Esophagus muscularis mucosa (tissue), 4 donors: ENCODE measurements around the gene DCC. TPM values are rescaled to one million over a fixed set of nuclear protein-coding genes. Genes with fewer than 3 reads are reported as not detected.
A peak's percentile ranks its signal among the peaks of the same experiment; 100 is the strongest.

Experiments
- DNase-seq: peaks from one replicate; pipeline ENCODE4 v3.0.0-alpha.2; 2017; ENCODE audit errors: extremely low spot score
- H3K27ac ChIP-seq, 4 donors: fragments of 200-600 bp; sonication (generic); replicated peaks in 1 of 4; 1 replicate in 3 of 4; 2 replicates in 1 of 4; pipeline ENCODE4 v1.5.1; 2016 to 2019; ENCODE audit warnings: mild to moderate bottlenecking in 1 of 4
- H3K27me3 ChIP-seq, 4 donors: fragments of 200-600 bp; sonication (generic); one replicate each; pipeline versions ENCODE4 v1.5.1 to v1.6.0; 2016 to 2019
- H3K36me3 ChIP-seq, 4 donors: fragments of 200-600 bp; sonication (generic); one replicate each; pipeline ENCODE4 v1.5.1; 2016 to 2019
- H3K4me1 ChIP-seq, 4 donors: fragments of 200-600 bp; sonication (generic); one replicate each; pipeline ENCODE4 v1.5.1; 2016 to 2019
- H3K4me3 ChIP-seq, 4 donors: fragments of 200-600 bp; sonication (generic); 1 replicate in 2 of 4; 2 replicates in 2 of 4; pipeline ENCODE4 v1.5.1; 2016 to 2019; ENCODE audit warnings: mild to moderate bottlenecking in 4 of 4, moderate library complexity in 1 of 4
- H3K9me3 ChIP-seq, 4 donors: fragments of 200-600 bp; sonication (generic); 1 replicate in 3 of 4; 2 replicates in 1 of 4; pipeline ENCODE4 v1.5.1; 2016 to 2019
- CTCF ChIP-seq, 3 experiments: fragments of 200-600 bp in 2 of 3; fragments of 450-650 bp in 1 of 3; sonication (generic) in 2 of 3; IDR thresholded peaks; one replicate each; pipeline ENCODE4 v1.5.1; 2017 to 2019; ENCODE audit warnings: antibody characterized with exemption in 3 of 3, mild to moderate bottlenecking in 2 of 3, moderate library complexity in 1 of 3
- EP300 ChIP-seq: sonication (generic); formaldehyde crosslinking; IDR thresholded peaks from one replicate; pipeline ENCODE4 v1.6.1; 2017; ENCODE audit warnings: antibody characterized with exemption
- POLR2A ChIP-seq: fragments of 450-650 bp; IDR thresholded peaks from one replicate; pipeline ENCODE4 v1.6.1; 2017; ENCODE audit warnings: antibody characterized with exemption, moderate library complexity, mild to moderate bottlenecking, low read depth
- POLR2AphosphoS5 ChIP-seq, 2 donors: sonication (generic); formaldehyde crosslinking; IDR thresholded peaks; one replicate each; pipeline ENCODE4 v1.6.1; 2017; ENCODE audit warnings: antibody characterized with exemption in 2 of 2
- WGBS: methylation state at CpG from one replicate; pipeline ENCODE4 v1.1.5; 2018; 5-methylcytosine and 5-hydroxymethylcytosine counted together
- intact Hi-C: fragments of 100-400 bp; cut with DNase I; formaldehyde crosslinking; loops from one replicate; pipeline ENCODE4 v1.15.1; 2023
- total RNA-seq, 4 donors: library from RNA; depleted of rRNA; stranded (reverse); fragments of >200 nt; gene quantifications; one replicate each; pipeline versions ENCODE4 v1.1.0 to v1.2.1, GENCODE V29; 2016

Gene DCC
- total RNA-seq, 4 donors from 2014 or later, result 0.46 to 0.99 (median 0.83) TPM; not detected in 1

- H3K4me3 ChIP-seq, result no peak overlapping the region
- WGBS, result 70% methylated on average over 5 of the region's 5 CpGs
- no peak overlapping the region for H3K27ac ChIP-seq
- intact Hi-C loops, result no loop called here
- no peaks in the 10 kb centered on the region for H3K9me3 ChIP-seq
- H3K27me3 ChIP-seq, result no peaks in the 10 kb centered on the region
- no peak for DNase-seq
- no peaks in the 10 kb centered on the region for H3K4me1 ChIP-seq
- no peaks in the 10 kb centered on the region for H3K36me3 ChIP-seq
- no peak for TF ChIP-seq POLR2AphosphoS5 (IDR thresholded peaks at IDR 0.05)
- no peak for TF ChIP-seq EP300
- TF ChIP-seq CTCF (IDR thresholded peaks at IDR 0.05), result no peak
- no peak for TF ChIP-seq POLR2A
Observed at GRCh38 chr18:52897611-52898484, 557.9 kb downstream of the DCC start.

- Histone ChIP-seq H3K9me3 (no peaks in the 10 kb centered on the region), H3K36me3 (no peaks in the 10 kb centered on the region), H3K27ac (no peak overlapping the region), H3K4me3 (no peak overlapping the region), H3K27me3 (no peaks in the 10 kb centered on the region), H3K4me1 (no peaks in the 10 kb centered on the region)
- intact Hi-C loops, result no loop called here
- TF ChIP-seq POLR2AphosphoS5 (IDR thresholded peaks at IDR 0.05) (no peak), CTCF (IDR thresholded peaks at IDR 0.05) (no peak), POLR2A (no peak), EP300 (no peak)
- no peak for DNase-seq
- 46% methylated on average over 3 of the region's 3 CpGs for WGBS
Observed at GRCh38 chr18:52898485-52899058, 558.6 kb downstream of the DCC start.

- H3K36me3 ChIP-seq, result no peaks in the 10 kb centered on the region
- WGBS, result 84% methylated on average over 3 of the region's 3 CpGs
- H3K4me3 ChIP-seq, result no peak overlapping the region
- no peaks in the 10 kb centered on the region for H3K4me1 ChIP-seq
- DNase-seq, result no peak
- H3K27me3 ChIP-seq, result no peaks in the 10 kb centered on the region
- H3K27ac ChIP-seq, result no peak overlapping the region
- no peak for TF ChIP-seq EP300
- no peak for TF ChIP-seq POLR2A
- TF ChIP-seq POLR2AphosphoS5 (IDR thresholded peaks at IDR 0.05), result no peak
- no peak for TF ChIP-seq CTCF (IDR thresholded peaks at IDR 0.05)
- intact Hi-C loops, result no loop called here
- no peaks in the 10 kb centered on the region for H3K9me3 ChIP-seq
Observed at GRCh38 chr18:52902188-52902587, 562.2 kb downstream of the DCC start.

GRCh38 chr18:52903857-52904256 is 563.9 kb downstream of the DCC start:
- 26% methylated on average over 3 of the region's 3 CpGs for WGBS
- peaks cover 0 to 5% (median 0%) of the 10 kb centered on the region in 4 donors for H3K4me1 ChIP-seq
- TF ChIP-seq CTCF (IDR thresholded peaks at IDR 0.05), result peak; percentile 36 to 58 (median 49)
- no peak for TF ChIP-seq POLR2A
- TF ChIP-seq POLR2AphosphoS5 (IDR thresholded peaks at IDR 0.05), result no peak
- no peak for TF ChIP-seq EP300
- H3K27me3 ChIP-seq, result no peaks in the 10 kb centered on the region
- intact Hi-C loops, result no loop called here
- H3K36me3 ChIP-seq, result no peaks in the 10 kb centered on the region
- DNase-seq, result no peak
- no peak overlapping the region for H3K4me3 ChIP-seq
- no peak overlapping the region for H3K27ac ChIP-seq
- no peaks in the 10 kb centered on the region for H3K9me3 ChIP-seq
